GM15510 (cell line): ENCODE results near the gene CERS5.

Experiments
- POLR2A ChIP-seq: IDR thresholded peaks from 3 replicates; pipeline ENCODE4 v1.6.1; 2011; ENCODE audit warnings: borderline replicate concordance; ENCODE audit not compliant: insufficient read length; ENCODE audit errors: extremely low read depth

CERS5 gene

DNA sequence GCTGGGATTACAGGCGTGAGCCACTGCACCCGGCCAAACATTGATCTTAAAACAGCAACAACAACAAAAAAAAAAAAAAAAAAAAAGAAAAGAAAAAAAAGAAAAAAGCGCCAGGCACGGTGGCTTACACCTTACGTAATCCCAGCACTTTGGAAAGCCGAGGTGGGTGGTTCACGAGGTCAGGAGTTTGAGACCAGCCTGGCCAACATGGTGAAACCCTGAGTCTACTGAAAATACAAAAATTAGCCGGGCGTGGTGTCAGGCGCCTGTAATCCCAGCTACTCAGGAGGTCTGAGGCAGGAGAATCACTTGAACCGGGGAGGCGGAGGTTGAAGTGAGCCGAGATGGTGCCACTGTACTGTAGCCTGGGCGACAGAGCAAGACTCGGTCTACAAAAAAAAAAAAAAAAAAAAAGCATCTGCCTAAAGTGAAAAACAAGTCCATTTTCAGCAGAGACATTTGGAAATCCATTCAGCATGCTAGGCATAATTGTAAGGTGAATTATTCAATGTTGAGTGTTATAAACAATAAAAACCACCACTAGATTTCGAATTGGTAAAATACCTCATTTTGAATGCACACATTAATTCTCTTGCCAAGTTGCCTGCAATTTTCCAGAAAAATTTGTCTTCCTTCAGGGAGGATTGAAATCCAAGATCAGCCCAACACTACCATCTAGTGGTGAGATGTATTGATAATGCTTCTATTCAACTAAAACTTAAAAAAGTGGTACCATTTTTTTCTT lies 8.0 kb upstream of the CERS5 start:
- no peak for TF ChIP-seq POLR2A

DNA sequence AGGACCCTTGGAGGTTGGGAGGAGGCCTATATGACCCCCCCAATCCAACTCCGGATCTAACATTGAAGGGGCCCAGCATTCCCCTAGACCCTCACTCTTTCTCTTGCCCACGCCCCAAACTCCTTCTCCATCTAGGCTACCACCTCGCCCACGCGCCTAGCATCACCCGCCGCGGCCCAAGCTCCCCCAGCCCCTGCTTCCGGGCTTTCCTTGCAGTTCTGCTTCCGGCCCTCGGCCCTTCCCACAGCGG lies 445 bp downstream of the CERS5 start:
- no peak for TF ChIP-seq POLR2A

DNA sequence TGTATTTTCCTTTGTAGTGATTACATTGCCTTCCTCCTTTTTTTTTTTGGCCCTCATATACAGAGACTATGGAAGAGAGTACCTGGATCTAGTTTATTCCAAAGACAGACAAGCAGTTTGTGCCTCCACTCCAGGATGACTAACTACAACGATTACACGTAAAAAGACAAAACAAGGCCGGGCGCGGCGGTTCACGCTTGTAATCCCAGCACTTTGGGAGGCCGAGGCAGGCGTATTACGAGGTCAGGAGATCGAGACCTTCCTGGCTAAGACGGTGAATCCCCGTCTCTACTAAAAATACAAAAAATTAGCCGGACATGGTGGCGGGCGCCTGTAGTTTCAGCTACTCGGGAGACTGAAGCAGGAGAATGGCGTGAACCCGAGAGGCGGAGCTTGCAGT lies 2.2 kb downstream of the CERS5 start:
- TF ChIP-seq POLR2A = no peak

DNA sequence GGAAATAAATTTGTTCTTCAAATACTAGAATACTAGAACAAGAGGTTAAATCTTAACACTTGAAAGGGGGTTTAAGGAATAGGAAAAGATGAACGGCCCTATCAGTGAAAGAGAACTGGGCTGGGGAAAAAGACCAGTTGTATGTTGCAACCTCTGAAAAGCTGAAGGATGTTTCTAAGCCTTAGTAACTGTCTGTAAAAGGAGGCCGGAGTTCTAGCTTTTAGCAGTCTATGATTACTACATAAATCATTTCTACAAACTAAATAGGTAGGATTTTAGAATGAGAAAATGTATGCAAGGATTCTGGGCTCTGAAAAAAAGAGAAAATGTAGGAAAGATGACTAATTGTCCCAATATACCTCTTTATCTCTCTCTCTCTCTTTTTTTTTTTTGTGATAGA lies 4.9 kb downstream of the CERS5 start:
- no peak for TF ChIP-seq POLR2A

- TF ChIP-seq POLR2A = no peak
Measured at GRCh38 chr12:50160643-50161042, 6.5 kb downstream of the CERS5 start.

DNA sequence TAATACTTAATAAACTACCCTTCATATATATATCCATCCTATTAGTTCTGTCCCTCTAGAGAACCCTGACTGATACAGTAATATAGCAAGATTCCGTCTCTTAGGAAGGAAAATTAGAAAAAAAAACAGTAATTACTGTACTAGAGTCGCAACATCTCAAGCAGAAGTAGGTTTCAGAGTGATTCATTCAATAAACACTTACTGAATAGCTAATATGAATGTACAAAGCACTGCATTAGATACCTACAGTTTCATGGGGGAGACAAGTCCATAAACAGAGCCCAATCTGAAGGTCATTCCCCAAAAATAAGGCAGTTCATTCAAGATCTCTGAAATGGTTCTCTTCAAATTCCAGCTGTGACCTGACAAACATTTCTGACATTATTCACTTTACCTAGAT lies 9.9 kb downstream of the CERS5 start:
- TF ChIP-seq POLR2A = no peak

GRCh38 chr12:50156641-50157040 lies 10.5 kb downstream of the CERS5 start:
- no peak for TF ChIP-seq POLR2A

GRCh38 chr12:50151047-50151687 lies 16.0 kb downstream of the CERS5 start:
- TF ChIP-seq POLR2A = no peak

- no peak for TF ChIP-seq POLR2A
Measured at GRCh38 chr12:50149311-50149710, 17.9 kb downstream of the CERS5 start.

- no peak for TF ChIP-seq POLR2A
Measured at GRCh38 chr12:50147281-50147680, 19.9 kb downstream of the CERS5 start.

GRCh38 chr12:50145439-50145838 lies 21.7 kb downstream of the CERS5 start:
- no peak for TF ChIP-seq POLR2A

DNA sequence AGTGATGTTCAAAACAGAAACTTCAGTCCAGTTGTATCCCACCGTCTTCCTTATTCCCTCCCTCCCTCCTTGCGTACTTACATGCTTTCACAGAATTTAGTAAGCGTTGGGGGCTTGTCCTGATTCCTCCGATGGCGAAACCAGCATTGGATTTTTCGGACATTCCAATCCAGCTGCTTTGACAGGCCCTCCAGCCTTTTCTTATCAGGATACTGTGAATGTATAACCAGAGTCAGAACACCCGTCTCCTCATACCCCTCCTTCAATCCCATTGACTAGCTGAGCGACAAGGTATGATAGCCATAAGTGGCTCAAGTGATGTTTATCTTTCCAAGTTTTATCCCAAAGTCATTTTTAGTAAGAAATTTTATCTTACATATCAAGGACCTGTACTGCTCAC lies 24.2 kb downstream of the CERS5 start:
- no peak for TF ChIP-seq POLR2A

DNA sequence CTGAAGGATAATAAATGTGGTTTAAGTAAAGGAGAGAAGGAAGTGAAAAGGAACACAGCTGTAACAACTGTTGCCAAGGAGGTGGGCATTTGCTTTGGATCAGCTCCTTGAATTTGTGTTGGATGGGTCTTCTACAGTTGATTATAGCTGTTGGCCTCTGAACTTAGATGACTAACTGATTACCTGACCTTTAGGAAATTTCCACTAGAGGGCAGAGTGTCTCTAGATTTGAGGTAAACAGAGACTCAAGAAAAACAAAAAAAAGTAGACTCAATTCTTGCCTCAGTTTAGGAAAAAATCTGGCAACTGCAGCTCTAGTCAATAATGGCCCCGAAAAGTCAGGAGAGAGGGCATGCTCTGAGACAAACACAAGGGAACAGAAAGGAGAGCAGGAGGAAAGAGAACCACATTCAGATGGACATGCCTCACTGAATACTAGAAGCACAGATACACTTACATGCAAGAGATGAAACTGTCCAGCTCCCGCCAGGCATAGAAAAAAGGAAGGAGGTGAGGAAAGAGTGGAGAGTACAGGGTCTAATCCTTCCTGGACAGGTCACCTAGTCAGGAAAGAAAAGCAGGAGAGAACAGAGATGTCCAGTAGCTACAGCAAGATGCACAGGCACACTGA lies 34.5 kb downstream of the CERS5 start:
- TF ChIP-seq POLR2A = no peak

DNA sequence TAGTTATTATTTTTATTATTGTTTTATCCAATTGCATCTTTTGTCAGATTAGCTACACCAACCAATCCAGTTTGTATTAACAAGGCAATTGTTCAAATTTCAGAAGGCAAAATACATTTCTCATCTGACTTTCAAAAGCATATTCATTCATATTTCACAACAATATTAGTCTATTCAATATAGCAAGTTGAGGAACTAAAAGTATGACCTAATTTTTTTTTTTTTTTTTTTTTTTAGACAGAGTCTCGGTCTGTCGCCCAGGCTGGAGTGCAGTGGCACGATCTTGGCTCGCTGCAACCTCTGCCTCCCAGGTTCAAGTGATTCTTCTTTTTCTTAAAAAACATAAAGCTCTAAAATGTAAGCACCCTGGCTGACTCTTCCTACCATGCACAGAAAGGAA lies 37.9 kb downstream of the CERS5 start:
- TF ChIP-seq POLR2A = no peak

DNA sequence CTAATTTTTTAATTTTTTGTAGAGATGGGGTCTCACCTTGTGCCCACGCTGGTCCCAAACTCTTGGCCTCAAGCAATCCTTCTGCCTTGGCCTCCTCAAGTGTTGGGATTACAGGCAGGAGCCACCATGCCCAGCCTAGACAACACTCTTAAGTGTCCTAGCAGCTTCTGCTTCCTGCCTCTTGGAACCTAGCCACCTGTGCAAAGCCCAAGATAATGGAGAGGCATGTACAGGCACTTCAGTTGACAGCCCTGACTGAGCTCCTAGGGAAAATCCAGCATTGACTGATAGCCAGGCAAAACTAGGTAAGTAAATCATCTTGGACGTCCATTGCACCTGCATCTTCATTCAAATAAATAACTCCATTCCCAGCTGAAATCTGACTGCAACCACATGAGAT lies 39.6 kb downstream of the CERS5 start:
- no peak for TF ChIP-seq POLR2A

DNA sequence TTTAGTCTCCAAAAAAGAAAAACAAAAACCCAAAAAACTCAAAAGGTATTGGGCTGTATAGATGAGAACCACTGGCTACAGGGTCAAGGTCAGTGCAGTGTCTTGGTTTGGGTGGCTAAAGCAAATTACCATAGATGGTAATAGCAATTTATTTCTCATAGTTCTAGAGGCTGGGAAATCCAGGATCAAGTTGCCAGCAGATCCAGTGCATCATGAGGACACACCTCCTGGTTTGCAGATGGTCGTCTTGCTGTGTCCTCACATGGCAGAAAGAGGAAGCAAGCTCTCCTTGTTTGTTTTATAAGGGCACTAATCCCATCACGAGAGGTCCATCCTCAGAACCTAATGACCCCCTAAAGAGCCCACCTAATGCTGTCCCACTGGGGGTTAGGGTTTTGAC lies 44.0 kb downstream of the CERS5 start:
- no peak for TF ChIP-seq POLR2A
